Esophagus squamous epithelium (tissue), 5 donors: ENCODE results near the gene MSH3. TPM values are rescaled to one million over a fixed set of nuclear protein-coding genes. Genes with fewer than 3 reads are reported as not detected.

Experiments used
- DNase-seq: peaks from one replicate; lab custom pipeline; 2025; lab: John Stamatoyannopoulos, UW
- H3K27ac ChIP-seq, 4 donors: fragments of 200-600 bp; sonication (generic); one replicate each; pipeline ENCODE4 v1.5.1; 2016 to 2019; ENCODE audit warnings: mild to moderate bottlenecking in 1 of 4
- H3K27me3 ChIP-seq, 4 donors: fragments of 200-600 bp; sonication (generic); 1 replicate in 3 of 4; 2 replicates in 1 of 4; pipeline versions ENCODE4 v1.5.1 to v1.6.0; 2017 to 2021; ENCODE audit warnings: antibody characterized with exemption in 1 of 4
- H3K36me3 ChIP-seq, 3 donors: fragments of 200-600 bp; sonication (generic); one replicate each; pipeline ENCODE4 v1.5.1; 2016 to 2019
- H3K4me1 ChIP-seq, 3 donors: fragments of 200-600 bp; sonication (generic); one replicate each; pipeline ENCODE4 v1.5.1; 2017 to 2019
- H3K4me3 ChIP-seq, 4 donors: fragments of 200-600 bp; sonication (generic); 1 replicate in 3 of 4; 2 replicates in 1 of 4; pipeline ENCODE4 v1.5.1; 2016 to 2019; ENCODE audit warnings: mild to moderate bottlenecking in 2 of 4, moderate library complexity in 1 of 4
- H3K9me3 ChIP-seq, 3 donors: fragments of 200-600 bp; sonication (generic); one replicate each; pipeline ENCODE4 v1.5.1; 2016 to 2019
- POLR2A ChIP-seq, 4 donors: fragments of 450-650 bp; IDR thresholded peaks; one replicate each; pipeline ENCODE4 v1.6.1; 2017; ENCODE audit warnings: antibody characterized with exemption in 4 of 4, mild to moderate bottlenecking in 4 of 4, moderate library complexity in 3 of 4
- WGBS, 2 donors: methylation state at CpG; one replicate each; pipeline ENCODE4 v1.1.5; 2018; 5-methylcytosine and 5-hydroxymethylcytosine counted together
- intact Hi-C: fragments of 100-400 bp; cut with DNase I; formaldehyde crosslinking; loops from one replicate; pipeline ENCODE4 v1.15.0; 2022
- small RNA-seq, 4 donors: library from RNA; depleted of rRNA; stranded (forward); fragments of <200 nt; gene quantifications; one replicate each; pipeline ENCODE3, GENCODE V24; 2016
- total RNA-seq, 4 donors: library from RNA; depleted of rRNA; stranded (reverse); fragments of >200 nt; gene quantifications; one replicate each; pipeline ENCODE4 v1.1.0, GENCODE V29; 2016
- TF ChIP-seq, protein P1 (sequence below), 6 experiments: fragments of 450-650 bp in 4 of 6; fragments of 200-600 bp in 2 of 6; sonication (generic) in 2 of 6; IDR thresholded peaks; one replicate each; pipeline ENCODE4 v1.5.1; 2016 to 2019; ENCODE audit warnings: antibody characterized with exemption in 6 of 6, mild to moderate bottlenecking in 4 of 6, moderate library complexity in 4 of 6
- donor health status: DM: yes; HTN: yes; CAD: no.

Gene MSH3
- total RNA-seq, 4 donors from 2014 or later, result 6.6 to 12.5 (median 11.6) TPM

DNA sequence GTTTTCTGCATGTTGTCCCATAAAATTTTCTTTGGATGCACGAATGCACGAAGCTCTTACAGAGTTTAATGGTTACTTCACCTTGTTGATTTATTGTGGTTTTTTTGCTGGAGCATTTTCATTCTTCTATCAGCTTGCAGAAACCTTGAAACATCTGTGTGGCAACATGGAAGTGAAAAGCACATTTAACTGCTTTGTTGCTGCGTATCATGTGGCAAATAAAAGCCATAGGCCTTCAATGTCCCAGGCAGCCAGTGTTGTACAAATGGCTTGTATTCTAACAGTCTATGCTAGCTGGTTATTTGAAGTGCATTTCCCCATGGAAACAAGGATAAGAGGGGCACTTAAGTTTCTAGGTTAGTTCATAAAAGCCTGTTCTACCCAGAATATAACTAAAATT lies 263.2 kb downstream of the MSH3 start:
- no peak for TF ChIP-seq POLR2A (IDR thresholded peaks at IDR 0.05)
- TF ChIP-seq, protein P1, sequence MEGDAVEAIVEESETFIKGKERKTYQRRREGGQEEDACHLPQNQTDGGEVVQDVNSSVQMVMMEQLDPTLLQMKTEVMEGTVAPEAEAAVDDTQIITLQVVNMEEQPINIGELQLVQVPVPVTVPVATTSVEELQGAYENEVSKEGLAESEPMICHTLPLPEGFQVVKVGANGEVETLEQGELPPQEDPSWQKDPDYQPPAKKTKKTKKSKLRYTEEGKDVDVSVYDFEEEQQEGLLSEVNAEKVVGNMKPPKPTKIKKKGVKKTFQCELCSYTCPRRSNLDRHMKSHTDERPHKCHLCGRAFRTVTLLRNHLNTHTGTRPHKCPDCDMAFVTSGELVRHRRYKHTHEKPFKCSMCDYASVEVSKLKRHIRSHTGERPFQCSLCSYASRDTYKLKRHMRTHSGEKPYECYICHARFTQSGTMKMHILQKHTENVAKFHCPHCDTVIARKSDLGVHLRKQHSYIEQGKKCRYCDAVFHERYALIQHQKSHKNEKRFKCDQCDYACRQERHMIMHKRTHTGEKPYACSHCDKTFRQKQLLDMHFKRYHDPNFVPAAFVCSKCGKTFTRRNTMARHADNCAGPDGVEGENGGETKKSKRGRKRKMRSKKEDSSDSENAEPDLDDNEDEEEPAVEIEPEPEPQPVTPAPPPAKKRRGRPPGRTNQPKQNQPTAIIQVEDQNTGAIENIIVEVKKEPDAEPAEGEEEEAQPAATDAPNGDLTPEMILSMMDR (IDR thresholded peaks at IDR 0.05), result no peak
- no peak overlapping the region for H3K4me3 ChIP-seq
- WGBS, 2 donors, result 74 to 77% methylated on average over 3 of the region's 3 CpGs

DNA sequence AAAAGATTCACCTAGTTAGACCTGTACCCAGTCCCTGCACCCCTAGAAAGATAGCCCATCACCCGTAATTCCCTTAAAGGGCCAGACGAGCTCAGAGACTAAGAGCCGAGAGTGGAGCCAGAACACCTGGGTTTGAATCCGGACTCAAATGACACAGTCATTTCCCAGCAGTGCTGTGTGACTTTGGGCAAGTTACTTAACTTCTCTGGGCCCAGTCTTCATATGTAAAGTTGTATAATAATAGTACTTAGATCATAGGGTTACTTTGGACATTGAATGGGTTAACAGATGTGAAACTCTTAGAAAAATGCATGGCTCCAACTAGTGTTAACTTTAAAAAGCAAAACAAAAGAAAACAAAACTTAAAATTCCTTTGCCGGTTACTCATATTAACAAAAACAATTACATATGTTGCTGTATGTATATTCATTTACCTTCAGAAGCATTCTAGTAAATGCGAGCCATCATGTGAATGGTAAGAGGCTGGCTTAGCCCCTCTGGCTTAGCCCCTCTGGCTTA lies 265.3 kb downstream of the MSH3 start:
- Histone ChIP-seq H3K4me3 (no peak overlapping the region), H3K36me3 (no peaks in the 10 kb centered on the region), H3K9me3 (no peaks in the 10 kb centered on the region), H3K4me1 (no peaks in the 10 kb centered on the region), H3K27ac (no peak overlapping the region), H3K27me3 (no peaks in the 10 kb centered on the region)
- WGBS, 2 donors, result 68 to 77% methylated on average over 6 of the region's 6 CpGs
- DNase-seq, result no peak
- TF ChIP-seq, protein P1 (IDR thresholded peaks at IDR 0.05), result no peak
- no peak for TF ChIP-seq POLR2A (IDR thresholded peaks at IDR 0.05)
- intact Hi-C loops, result no loop called here

More for the DNA sequence above, 263.2 kb downstream of the MSH3 start:
- no peak for DNase-seq
- no peaks in the 10 kb centered on the region for H3K9me3 ChIP-seq
- H3K36me3 ChIP-seq, result no peaks in the 10 kb centered on the region
- H3K27me3 ChIP-seq, result no peaks in the 10 kb centered on the region
- H3K27ac ChIP-seq, result no peak overlapping the region
- no peaks in the 10 kb centered on the region for H3K4me1 ChIP-seq
- intact Hi-C loops, result no loop called here

DNA sequence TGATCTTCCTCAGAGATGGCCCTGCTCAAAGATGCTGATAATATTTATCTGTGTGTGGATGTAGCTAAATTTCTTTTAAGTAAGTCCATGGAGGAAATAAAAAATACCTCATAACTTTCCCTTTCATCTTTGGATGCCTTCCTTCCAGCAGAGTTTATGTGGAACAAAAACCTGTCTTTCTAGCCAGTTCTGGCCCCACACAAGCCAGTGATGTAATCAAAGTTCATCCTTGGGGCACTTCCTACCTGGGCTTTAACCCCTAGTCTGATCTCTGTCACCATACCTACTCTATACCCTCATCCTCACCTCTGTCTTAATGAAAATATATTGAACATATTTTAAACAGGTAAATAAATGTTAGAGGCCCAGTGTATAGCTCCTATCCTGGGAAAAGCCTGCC lies 265.9 kb downstream of the MSH3 start:
- H3K27me3 ChIP-seq, result no peaks in the 10 kb centered on the region
- no peak overlapping the region for H3K4me3 ChIP-seq
- no peaks in the 10 kb centered on the region for H3K36me3 ChIP-seq
- no peaks in the 10 kb centered on the region for H3K9me3 ChIP-seq
- no peak overlapping the region for H3K27ac ChIP-seq
- intact Hi-C loops, result no loop called here
- H3K4me1 ChIP-seq, result no peaks in the 10 kb centered on the region
- DNase-seq, result no peak
- TF ChIP-seq POLR2A (IDR thresholded peaks at IDR 0.05), result no peak
- TF ChIP-seq, protein P1 (IDR thresholded peaks at IDR 0.05), result no peak

DNA sequence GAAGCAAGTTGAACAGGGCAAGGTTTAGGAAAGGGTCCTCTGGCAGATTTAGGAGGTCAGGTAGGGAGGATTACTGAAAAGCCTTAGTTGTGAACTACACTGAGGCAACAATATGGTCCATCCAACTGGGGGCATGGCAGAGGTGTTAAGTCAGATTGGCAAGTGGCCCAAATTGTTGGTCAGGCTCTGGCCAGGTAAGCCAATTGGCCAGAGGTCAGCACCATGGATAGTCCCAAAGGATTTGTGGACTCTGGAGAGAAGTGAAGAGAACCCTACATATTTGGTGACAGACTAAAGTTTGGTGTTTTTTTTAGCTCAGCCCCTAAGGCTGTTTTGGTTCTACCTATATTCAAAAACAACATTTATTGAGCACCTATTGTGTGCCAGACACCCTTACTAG lies 266.6 kb downstream of the MSH3 start:
- Histone ChIP-seq H3K4me1 (no peaks in the 10 kb centered on the region), H3K9me3 (no peaks in the 10 kb centered on the region), H3K4me3 (no peak overlapping the region), H3K27me3 (no peaks in the 10 kb centered on the region), H3K27ac (no peak overlapping the region), H3K36me3 (no peaks in the 10 kb centered on the region)
- intact Hi-C loops, result no loop called here
- DNase-seq, result no peak
- no peak for TF ChIP-seq POLR2A (IDR thresholded peaks at IDR 0.05)
- TF ChIP-seq, protein P1 (IDR thresholded peaks at IDR 0.05), result no peak

DNA sequence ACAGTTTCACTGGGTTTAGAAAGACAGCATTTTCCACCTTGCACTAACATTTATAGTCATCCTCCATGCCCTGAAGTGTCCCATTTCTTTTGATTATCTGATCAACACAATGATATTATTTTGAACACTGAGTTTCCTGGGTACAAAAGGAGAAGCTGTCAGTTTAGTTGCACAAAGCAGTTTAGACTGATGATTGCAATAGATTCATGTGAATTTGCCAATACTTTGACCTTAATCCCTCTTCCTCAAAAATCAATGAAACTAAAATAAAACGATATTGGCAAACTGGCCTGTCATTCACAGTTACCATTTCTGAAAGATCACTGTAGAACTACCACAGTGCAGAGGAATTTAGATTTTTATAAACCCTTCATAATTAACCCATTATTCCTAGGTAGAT lies 271.5 kb downstream of the MSH3 start:
- Histone ChIP-seq H3K27ac (no peak overlapping the region), H3K27me3 (no peaks in the 10 kb centered on the region), H3K9me3 (no peaks in the 10 kb centered on the region), H3K4me3 (no peak overlapping the region), H3K4me1 (no peaks in the 10 kb centered on the region), H3K36me3 (no peaks in the 10 kb centered on the region)
- DNase-seq, result no peak
- WGBS, 2 donors, result 79 to 90% methylated on average over 1 of the region's 1 CpG
- TF ChIP-seq, protein P1 (IDR thresholded peaks at IDR 0.05), result no peak
- TF ChIP-seq POLR2A (IDR thresholded peaks at IDR 0.05), result no peak
- intact Hi-C loops, result no loop called here

Small RNA genes within 50 kb of the gene (small RNA-seq; reads per million reads assigned to genes)
- 0 reads per million in 4 donors for gene MTRNR2L2

Other genes with a start within 250 kb of the MSH3 start
- gene ZFYVE16, start 246.6 kb upstream of the MSH3 start, total RNA-seq, result 10 to 100 TPM; 12.5 to 27.5 (median 18.2) TPM
- gene FAM151B, start 166.6 kb upstream of the MSH3 start, total RNA-seq, result 1 to 10 TPM in 1 of 4 donors, under 1 TPM in 3; 0.38 to 3.6 (median 0.84) TPM
- not detected for gene ANKRD34B, start 84.4 kb upstream of the MSH3 start, total RNA-seq
- 10 to 100 TPM in 2 of 4 donors, 1 to 10 TPM in 2; 6.2 to 22.7 (median 13.4) TPM for gene DHFR, start 331 bp downstream of the MSH3 start, total RNA-seq